ENCODE data around the gene PNPLA8.

Gene PNPLA8

GRCh38 chr7:108427766-108428165 is 98.2 kb downstream of the PNPLA8 start:
- no peaks in the 10 kb centered on the region for H3K9me3 ChIP-seq (replicated peaks; ENCODE audit: insufficient read depth, low read length)
- no peak overlapping the region for H2AFZ ChIP-seq (ENCODE audit: low read length)
- no peak overlapping the region for H3K4me2 ChIP-seq (ENCODE audit: low read depth, low read length)
- H3K4me3 ChIP-seq (ENCODE audit: low read length): no peak overlapping the region
- H3K4me1 ChIP-seq (ENCODE audit: low read length): no peaks in the 10 kb centered on the region
- no peaks in the 10 kb centered on the region for H3K27me3 ChIP-seq (replicated peaks; ENCODE audit: insufficient read depth, low read length)
- H3F3A ChIP-seq (ENCODE audit: insufficient read depth, low read length): no peaks in the 10 kb centered on the region
- H3K27ac ChIP-seq (ENCODE audit: low read length): no peak overlapping the region
- H3K36me3 ChIP-seq (replicated peaks; ENCODE audit: insufficient read depth, low read length): no peaks in the 10 kb centered on the region
- H3K9ac ChIP-seq (ENCODE audit: low read length): no peak overlapping the region
- no peaks in the 10 kb centered on the region for H3K9me2 ChIP-seq (replicated peaks; ENCODE audit: insufficient read depth, low read length)
- TF ChIP-seq EZH2phosphoT487 (IDR thresholded peaks at IDR 0.05; ENCODE audit: low read length) (no peak), EZH2 (optimal IDR thresholded peaks at IDR 0.05; ENCODE audit: low read depth, low read length) (no peak)
- TF ChIP-seq, protein P1, sequence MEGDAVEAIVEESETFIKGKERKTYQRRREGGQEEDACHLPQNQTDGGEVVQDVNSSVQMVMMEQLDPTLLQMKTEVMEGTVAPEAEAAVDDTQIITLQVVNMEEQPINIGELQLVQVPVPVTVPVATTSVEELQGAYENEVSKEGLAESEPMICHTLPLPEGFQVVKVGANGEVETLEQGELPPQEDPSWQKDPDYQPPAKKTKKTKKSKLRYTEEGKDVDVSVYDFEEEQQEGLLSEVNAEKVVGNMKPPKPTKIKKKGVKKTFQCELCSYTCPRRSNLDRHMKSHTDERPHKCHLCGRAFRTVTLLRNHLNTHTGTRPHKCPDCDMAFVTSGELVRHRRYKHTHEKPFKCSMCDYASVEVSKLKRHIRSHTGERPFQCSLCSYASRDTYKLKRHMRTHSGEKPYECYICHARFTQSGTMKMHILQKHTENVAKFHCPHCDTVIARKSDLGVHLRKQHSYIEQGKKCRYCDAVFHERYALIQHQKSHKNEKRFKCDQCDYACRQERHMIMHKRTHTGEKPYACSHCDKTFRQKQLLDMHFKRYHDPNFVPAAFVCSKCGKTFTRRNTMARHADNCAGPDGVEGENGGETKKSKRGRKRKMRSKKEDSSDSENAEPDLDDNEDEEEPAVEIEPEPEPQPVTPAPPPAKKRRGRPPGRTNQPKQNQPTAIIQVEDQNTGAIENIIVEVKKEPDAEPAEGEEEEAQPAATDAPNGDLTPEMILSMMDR (IDR thresholded peaks at IDR 0.05; ENCODE audit: low read length): no peak
- H3K79me2 ChIP-seq (ENCODE audit: low read length): no peaks in the 10 kb centered on the region
- no peaks in the 10 kb centered on the region for H4K20me1 ChIP-seq (ENCODE audit: insufficient read depth, low read length)
- DNase-seq: no peak

DNA sequence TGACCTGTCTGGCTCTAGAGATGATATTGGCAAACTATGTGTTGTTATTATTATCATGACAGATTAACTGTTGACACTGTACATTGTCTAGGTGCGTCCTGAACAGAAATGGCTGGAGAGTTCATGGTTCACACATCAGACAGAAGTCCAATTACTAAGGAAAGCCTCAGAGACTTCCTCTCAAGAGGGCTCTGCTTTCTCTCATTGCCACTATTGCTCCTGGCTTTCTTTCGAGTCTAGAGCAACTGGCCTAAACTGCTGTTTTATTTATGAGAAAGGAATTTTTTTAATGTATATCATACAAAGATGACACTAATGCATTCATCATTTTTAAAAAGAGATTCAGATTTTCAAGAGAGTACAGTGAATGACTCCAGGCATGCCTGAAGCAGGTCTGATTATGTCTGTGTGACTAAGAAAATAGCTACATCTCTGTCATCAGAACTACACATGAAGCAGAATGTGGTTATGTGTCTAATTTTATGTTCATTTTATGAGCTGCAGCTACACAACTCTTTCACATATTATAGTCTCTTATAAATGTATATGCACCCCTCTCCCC is 100.1 kb downstream of the PNPLA8 start:
- TF ChIP-seq EZH2 (optimal IDR thresholded peaks at IDR 0.05; ENCODE audit: low read depth, low read length): no peak
- no peak for TF ChIP-seq EZH2phosphoT487 (IDR thresholded peaks at IDR 0.05; ENCODE audit: low read length)
- TF ChIP-seq, protein P1 (IDR thresholded peaks at IDR 0.05; ENCODE audit: low read length): no peak
- Histone ChIP-seq H3K36me3 (replicated peaks; ENCODE audit: insufficient read depth, low read length) (no peaks in the 10 kb centered on the region), H4K20me1 (ENCODE audit: insufficient read depth, low read length) (no peaks in the 10 kb centered on the region), H3K4me1 (ENCODE audit: low read length) (no peaks in the 10 kb centered on the region), H3K4me3 (ENCODE audit: low read length) (no peak overlapping the region), H3K9me3 (replicated peaks; ENCODE audit: insufficient read depth, low read length) (no peaks in the 10 kb centered on the region), H3K79me2 (ENCODE audit: low read length) (no peaks in the 10 kb centered on the region), H3K4me2 (ENCODE audit: low read depth, low read length) (no peak overlapping the region), H3K27me3 (replicated peaks; ENCODE audit: insufficient read depth, low read length) (no peaks in the 10 kb centered on the region), H3F3A (ENCODE audit: insufficient read depth, low read length) (no peaks in the 10 kb centered on the region), H3K9me2 (replicated peaks; ENCODE audit: insufficient read depth, low read length) (no peaks in the 10 kb centered on the region), H2AFZ (ENCODE audit: low read length) (no peak overlapping the region), H3K27ac (ENCODE audit: low read length) (no peak overlapping the region), H3K9ac (ENCODE audit: low read length) (no peak overlapping the region)
- no peak for DNase-seq

DNA sequence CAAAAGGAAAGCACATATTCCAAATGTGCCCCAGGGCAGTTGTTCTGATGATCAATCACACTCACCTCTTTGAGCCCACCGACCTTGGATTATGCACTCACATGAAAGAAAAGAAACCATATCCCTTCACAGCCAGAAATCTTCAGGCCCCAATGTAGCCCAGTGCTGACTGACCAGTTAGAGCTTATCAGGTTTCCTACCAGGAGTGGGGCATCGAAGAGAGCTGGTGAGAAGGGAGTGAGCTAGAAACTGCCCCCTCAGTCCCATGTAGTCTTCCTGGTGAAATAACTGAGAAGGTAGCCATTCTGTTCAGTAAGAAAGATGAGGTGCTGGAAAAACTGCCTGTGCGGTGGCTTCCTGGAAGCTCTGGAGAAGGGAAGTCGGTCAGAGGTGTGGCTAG is 101.9 kb downstream of the PNPLA8 start:
- no peak overlapping the region for H2AFZ ChIP-seq (ENCODE audit: low read length)
- no peaks in the 10 kb centered on the region for H3K4me1 ChIP-seq (ENCODE audit: low read length)
- H3K4me3 ChIP-seq (ENCODE audit: low read length): no peak overlapping the region
- no peaks in the 10 kb centered on the region for H3F3A ChIP-seq (ENCODE audit: insufficient read depth, low read length)
- H3K9me3 ChIP-seq (replicated peaks; ENCODE audit: insufficient read depth, low read length): no peaks in the 10 kb centered on the region
- H3K27me3 ChIP-seq (replicated peaks; ENCODE audit: insufficient read depth, low read length): no peaks in the 10 kb centered on the region
- H3K4me2 ChIP-seq (ENCODE audit: low read depth, low read length): no peak overlapping the region
- no peaks in the 10 kb centered on the region for H3K9me2 ChIP-seq (replicated peaks; ENCODE audit: insufficient read depth, low read length)
- no peak overlapping the region for H3K27ac ChIP-seq (ENCODE audit: low read length)
- H3K36me3 ChIP-seq (replicated peaks; ENCODE audit: insufficient read depth, low read length): no peaks in the 10 kb centered on the region
- no peaks in the 10 kb centered on the region for H4K20me1 ChIP-seq (ENCODE audit: insufficient read depth, low read length)
- no peak overlapping the region for H3K9ac ChIP-seq (ENCODE audit: low read length)
- H3K79me2 ChIP-seq (ENCODE audit: low read length): no peaks in the 10 kb centered on the region
- TF ChIP-seq EZH2phosphoT487 (IDR thresholded peaks at IDR 0.05; ENCODE audit: low read length) (no peak), EZH2 (optimal IDR thresholded peaks at IDR 0.05; ENCODE audit: low read depth, low read length) (no peak)
- TF ChIP-seq, protein P1 (IDR thresholded peaks at IDR 0.05; ENCODE audit: low read length): no peak
- DNase-seq: no peak

All from MM.1S (cell line).